NT2/D1 (cell line): ENCODE results near the gene CCNB2.

Experiments used
- SUZ12 ChIP-seq: IDR thresholded peaks from 2 replicates; pipeline ENCODE4 v1.6.1; 2011; ENCODE audit not compliant: insufficient read length, insufficient read depth; ENCODE audit errors: extremely low read depth
- YY1 ChIP-seq: IDR thresholded peaks from 2 replicates; pipeline ENCODE4 v1.6.1; 2011; ENCODE audit not compliant: insufficient read length, insufficient read depth
- ZNF274 ChIP-seq: IDR thresholded peaks from 2 replicates; pipeline ENCODE4 v1.6.1; 2011; ENCODE audit warnings: mild to moderate bottlenecking, low read depth, low read length

- TF ChIP-seq YY1 (no peak), ZNF274 (no peak), SUZ12 (no peak)
Observed at GRCh38 chr15:59099162-59099685, 5.7 kb upstream of the CCNB2 start.
